K562 (cell line): ENCODE measurements around the gene LRRC61. TPM values are rescaled to one million over a fixed set of nuclear protein-coding genes. Genes with fewer than 3 reads are reported as not detected.

Source experiments
- ATAC-seq: fragments of 200-7000 bp; cut with Tn5 transposase; 3 replicates; pipeline ENCODE4 v1.9.1; 2020; ENCODE audit warnings: moderate library complexity
- BruUV-seq: library from RNA; stranded (reverse); fragments of 400-500 nt; replicated peaks from 2 replicates; lab custom pipeline; 2021; lab: Mats Ljungman, UMichigan
- CTCF ChIA-PET: fragments of 300-600 bp; formaldehyde crosslinking; extraction: SDS; loops from one replicate; lab custom pipeline; 2021; ENCODE audit warnings: low intra/inter-chr PET ratio; lab: Yijun Ruan, JAX
- POLR2A ChIA-PET: fragments of 300-600, 350-650 bp; sonication (Branson Sonifier 250); formaldehyde crosslinking; extraction: SDS; loops from one replicate; lab custom pipeline; 2021; ENCODE audit warnings: antibody characterized with exemption, inconsistent platforms; lab: Yijun Ruan, JAX
- DNase-seq, 4 experiments: peaks; one replicate each; pipeline versions ENCODE4 v3.0.0 to v3.0.0-alpha.2; 2011 to 2018; ENCODE audit warnings: low spot score in 3 of 4, mixed read lengths in 3 of 4; ENCODE audit errors: extremely low read depth in 1 of 4
- FAIRE-seq: peaks from 2 replicates; lab custom pipeline; 2011; peaks lifted over from hg19 to GRCh38; lab: Jason Lieb, UNC
- H2AFZ ChIP-seq: 2 replicates; pipeline ENCODE4 v1.6.0; 2011; ENCODE audit warnings: low read depth, low read length, control low read depth, inconsistent platforms
- H3K27ac ChIP-seq: fragments of 200-600 bp; 3 replicates; pipeline ENCODE4 v1.8.0; 2011; ENCODE audit warnings: low read depth, mild to moderate bottlenecking, control low read depth, inconsistent platforms, low read length, moderate library complexity, mixed read lengths; ENCODE audit errors: extremely low read depth
- H3K27me3 ChIP-seq, 2 experiments: fragments of 300-600 bp in 1 of 2; 2 replicates in 1 of 2; 3 replicates in 1 of 2; pipeline versions ENCODE4 v1.6.0 to v1.8.0; 2011; ENCODE audit warnings: inconsistent platforms in 2 of 2, low read length in 2 of 2, mild to moderate bottlenecking in 1 of 2, mixed read lengths in 1 of 2, moderate library complexity in 1 of 2; ENCODE audit not compliant: control insufficient read depth in 2 of 2, insufficient read depth in 2 of 2
- H3K36me3 ChIP-seq: fragments of 300-600 bp; 3 replicates; pipeline ENCODE4 v1.8.0; 2011; ENCODE audit warnings: mild to moderate bottlenecking, low read length, inconsistent platforms; ENCODE audit not compliant: control insufficient read depth, insufficient read depth
- H3K4me1 ChIP-seq, 2 experiments: fragments of 200-600 bp in 1 of 2; replicated peaks in 1 of 2; 2 replicates in 1 of 2; 3 replicates in 1 of 2; pipeline versions ENCODE4 v1.5.1 to v1.8.0; 2011; ENCODE audit warnings: inconsistent platforms in 2 of 2, low read length in 2 of 2, mild to moderate bottlenecking in 1 of 2, mixed read lengths in 1 of 2, moderate library complexity in 1 of 2; ENCODE audit not compliant: control insufficient read depth in 2 of 2, insufficient read depth in 2 of 2
- H3K4me2 ChIP-seq: 2 replicates; pipeline ENCODE4 v1.6.1; 2011; ENCODE audit warnings: low read length, control low read depth, inconsistent platforms, mixed read lengths; ENCODE audit not compliant: insufficient read depth
- H3K4me3 ChIP-seq: fragments of 200-600 bp; sonication (generic), shearing (Covaris generic); 2 replicates; pipeline ENCODE4 v1.5.1; 2016; ENCODE audit warnings: control low read depth, inconsistent platforms
- H3K79me2 ChIP-seq: fragments of 200-600 bp; 3 replicates; pipeline ENCODE4 v1.8.0; 2011; ENCODE audit warnings: low read length, inconsistent platforms; ENCODE audit not compliant: control insufficient read depth, insufficient read depth
- H3K9ac ChIP-seq, 2 experiments: 2 replicates each; pipeline versions ENCODE4 v1.6.0 to v1.6.1; 2011; ENCODE audit warnings: low read depth in 2 of 2, low read length in 2 of 2, control low read depth in 1 of 2, inconsistent platforms in 1 of 2, mild to moderate bottlenecking in 1 of 2, mixed read lengths in 1 of 2; ENCODE audit not compliant: insufficient read depth in 1 of 2
- H3K9me1 ChIP-seq: one replicate; pipeline ENCODE4 v1.6.0; 2011; ENCODE audit warnings: inconsistent platforms, mild to moderate bottlenecking, low read length, moderate library complexity; ENCODE audit not compliant: control insufficient read depth, insufficient read depth
- H3K9me3 ChIP-seq: replicated peaks from 2 replicates; pipeline ENCODE4 v1.5.1; 2011; ENCODE audit warnings: low read depth, low read length, inconsistent platforms; ENCODE audit not compliant: control insufficient read depth, insufficient read depth
- H4K20me1 ChIP-seq: replicated peaks from 2 replicates; pipeline ENCODE4 v1.6.1; 2011; ENCODE audit warnings: low read length, inconsistent platforms, mixed read lengths; ENCODE audit not compliant: control insufficient read depth, insufficient read depth
- GATAD2A ChIP-seq: fragments of 450-650 bp; IDR thresholded peaks from 2 replicates; pipeline ENCODE4 v1.6.1; 2017
- MBD2 ChIP-seq: sonication (generic); IDR thresholded peaks from 2 replicates; pipeline ENCODE4 v1.6.1; 2016; ENCODE audit warnings: low read depth, borderline replicate concordance
- POLR2G ChIP-seq: fragments of 200-400 bp; formaldehyde crosslinking; IDR thresholded peaks from 2 replicates; pipeline ENCODE4 v1.6.1; 2017; ENCODE audit warnings: low read depth, mild to moderate bottlenecking, antibody characterized with exemption, low read length, moderate library complexity
- RBFOX2 ChIP-seq: fragments of 200-400 bp; formaldehyde crosslinking; IDR thresholded peaks from 2 replicates; pipeline ENCODE4 v1.6.1; 2017; ENCODE audit warnings: low read depth, mild to moderate bottlenecking, low read length, moderate library complexity
- ZBTB33 ChIP-seq: sonication (generic); formaldehyde crosslinking; IDR thresholded peaks from 2 replicates; pipeline ENCODE4 v1.8.1; 2023; ENCODE audit warnings: mild to moderate bottlenecking, missing genetic modification reagents
- ZFX ChIP-seq: sonication (generic); formaldehyde crosslinking; IDR thresholded peaks from 2 replicates; pipeline ENCODE4 v1.8.0; 2022; ENCODE audit warnings: mild to moderate bottlenecking, missing genetic modification reagents, moderate library complexity
- WGBS: fragments of 100-300 bp; shearing (Covaris generic); methylation state at CpG from one replicate; pipeline ENCODE4 v1.1.6; 2016; ENCODE audit warnings: low coverage, mixed read lengths; ENCODE audit not compliant: insufficient coverage; ENCODE audit errors: missing lambda C conversion rate; 5-methylcytosine and 5-hydroxymethylcytosine counted together
- in situ Hi-C: fragments of 300-500 bp; cut with MboI; formaldehyde crosslinking; loops from 4 replicates; pipeline ENCODE4 v1.15.0; 2018; ENCODE audit warnings: inconsistent platforms, mixed read lengths
- intact Hi-C: fragments of 100-400 bp; cut with micrococcal nuclease; formaldehyde crosslinking; loops from 2 replicates; pipeline ENCODE4 v1.14.2; 2022
- polyA plus RNA-seq, 8 experiments: library from polyadenylated mRNA; depleted of rRNA in 4 of 8; stranded (reverse) in 5 of 8; unstranded in 3 of 8; fragments of >200 nt; fragmentation: Nextera tagmentation in 2 of 8; fragmentation: Illumina TruSeq in 1 of 8; extraction: Ambion mirVana in 2 of 8; extraction: Trizol in 1 of 8; gene quantifications; 2 replicates each; pipeline versions ENCODE4 v1.2.1 to v1.2.3, GENCODE V29; 2011 to 2014; ENCODE audit warnings: inconsistent platforms in 1 of 8, missing spikeins in 1 of 8
- total RNA-seq, 7 experiments: library from RNA; depleted of rRNA in 6 of 7; stranded (reverse); fragments of >200 nt in 6 of 7; fragmentation: Illumina TruSeq in 2 of 7; extraction: Trizol in 2 of 7; gene quantifications; 2 replicates each; pipeline versions ENCODE4 v1.2.1 to v1.2.3, GENCODE V29; 2011 to 2021; ENCODE audit warnings: low replicate concordance in 1 of 7

Gene LRRC61
- total and polyA plus RNA-seq, 9 of the 15 experiments (the other 6 are each of a cell fraction or from before 2014, with no cell fraction given), result 1.3 to 55.2 (median 35.2) TPM

GRCh38 chr7:150330211-150330885 lies 7.2 kb downstream of the LRRC61 start:
- no peak for FAIRE-seq
- ATAC-seq, result no peak
- ChIA-PET CTCF (no interaction called here), POLR2A (interaction anchor here (0.9 to 2.4 kb wide), 5 partner anchors 8 to 40 kb away, joined by 3 to 6 read pairs (median 3); no protein-coding TSS in a partner anchor)
- peak in 1 of 4 experiments; percentile 14 for DNase-seq
- H3K4me3 ChIP-seq, result no peak overlapping the region
- peaks cover 83% of the 10 kb centered on the region for H3K36me3 ChIP-seq
- intact Hi-C loops, result no loop called here
- no peaks in the 10 kb centered on the region for H3K27me3 ChIP-seq
- H3K9me1 ChIP-seq, result no peaks in the 10 kb centered on the region
- H3K9me3 ChIP-seq, result no peaks in the 10 kb centered on the region
- peaks cover 31% of the 10 kb centered on the region for H3K79me2 ChIP-seq
- BruUV-seq, result no TSS peak
- no peaks in the 10 kb centered on the region; the same call in 1 of the 2 replicates for H4K20me1 ChIP-seq
- H3K4me2 ChIP-seq, result no peak overlapping the region
- no peak overlapping the region for H3K27ac ChIP-seq
- WGBS, result 93% methylated on average over 19 of the region's 19 CpGs
- H3K4me1 ChIP-seq, result peaks cover 0 to 17% of the 10 kb centered on the region in 2 experiments; a peak in 3 of 5 replicates
- no peak overlapping the region for H2AFZ ChIP-seq
- in situ Hi-C loops, result no loop called here
- TF ChIP-seq RBFOX2 (peak; percentile 67), ZFX (CRISPR knock-in tag) (peak; percentile 38; the same call in 1 of the 2 replicates), POLR2G (peak; percentile 73), GATAD2A (no peak), MBD2 (peak; percentile 14; the same call in 1 of the 2 replicates), ZBTB33 (CRISPR knock-in tag) (peak; percentile 60; the same call in 1 of the 2 replicates)
- TF ChIP-seq, all 486 proteins: peak for 5
- peak overlapping the region in 1 of 2 experiments; percentile 30; a peak in 2 of 4 replicates for H3K9ac ChIP-seq
